ENCODE data around the gene CLK2. TPM values are rescaled to one million over a fixed set of nuclear protein-coding genes. Genes with fewer than 3 reads are reported as not detected.

The CLK2 gene
- total and polyA plus RNA-seq, 9 of the 15 experiments (the other 6 are each of a cell fraction or from before 2014, with no cell fraction given), result 13.5 to 81.4 (median 39.6) TPM

- Histone ChIP-seq H3K9me3 (replicated peaks; ENCODE audit: control insufficient read depth, insufficient read depth, low read depth, low read length) (no peaks in the 10 kb centered on the region), H2AFZ (ENCODE audit: low read depth, low read length) (no peak overlapping the region), H3K4me2 (ENCODE audit: insufficient read depth, low read length) (no peak overlapping the region), H3K36me3 (ENCODE audit: control insufficient read depth, insufficient read depth, low read length) (peaks cover 51% of the 10 kb centered on the region), H3K9me1 (ENCODE audit: control insufficient read depth, insufficient read depth, low read length) (no peaks in the 10 kb centered on the region), H3K9ac (ENCODE audit: insufficient read depth in 1 of 2, low read depth in 2 of 2, low read length in 2 of 2) (no peak overlapping the region), H3K4me1 (replicated peaks in 1 of 2; ENCODE audit: control insufficient read depth in 2 of 2, insufficient read depth in 2 of 2, low read length in 2 of 2) (peaks cover 11 to 43% of the 10 kb centered on the region in 2 experiments; a peak in 4 of 5 replicates), H4K20me1 (replicated peaks; ENCODE audit: control insufficient read depth, insufficient read depth, low read length) (no peaks in the 10 kb centered on the region), H3K4me3 (no peak overlapping the region), H3K27ac (ENCODE audit: extremely low read depth, low read depth, low read length) (no peak overlapping the region; the same call in 2 of the 3 replicates), H3K27me3 (ENCODE audit: control insufficient read depth in 2 of 2, insufficient read depth in 2 of 2, low read length in 2 of 2) (no peaks in the 10 kb centered on the region), H3K79me2 (ENCODE audit: control insufficient read depth, insufficient read depth, low read length) (peaks cover 29% of the 10 kb centered on the region)
- 96% methylated on average over 6 of the region's 7 CpGs for WGBS (ENCODE audit: insufficient coverage, low coverage, missing lambda C conversion rate)
- no peak for DNase-seq (ENCODE audit: extremely low read depth in 1 of 4, low spot score in 3 of 4)
- no TSS peak for BruUV-seq (replicated peaks)
- no peak for FAIRE-seq
- POLR2A ChIA-PET, result interaction anchor here (0.9 to 1.8 kb wide), 2 partner anchors 12 to 18 kb away, joined by 3 to 8 read pairs; partner anchors contain the start of gene FDPS
- no peak for ATAC-seq
- TF ChIP-seq CHD1 (IDR thresholded peaks at IDR 0.05; ENCODE audit: low read length) (no peak), TRIM24 (IDR thresholded peaks at IDR 0.05) (no peak)
- intact Hi-C loops (cut with micrococcal nuclease), result no loop called here
- CTCF ChIA-PET (ENCODE audit: low intra/inter-chr PET ratio), result no interaction called here
- in situ Hi-C loops (cut with MboI), result no loop called here
These were observed 22.6 kb upstream of the CLK2 start for GRCh38 chr1:155295942-155296267.

GRCh38 chr1:155295183-155295941 lies 22.1 kb upstream of the CLK2 start:
- Histone ChIP-seq H3K4me3 (no peak overlapping the region), H3K79me2 (ENCODE audit: control insufficient read depth, insufficient read depth, low read length) (peaks cover 24% of the 10 kb centered on the region), H3K27ac (ENCODE audit: extremely low read depth, low read depth, low read length) (no peak overlapping the region), H3K9me3 (replicated peaks; ENCODE audit: control insufficient read depth, insufficient read depth, low read depth, low read length) (no peaks in the 10 kb centered on the region), H3K4me1 (replicated peaks in 1 of 2; ENCODE audit: control insufficient read depth in 2 of 2, insufficient read depth in 2 of 2, low read length in 2 of 2) (peaks cover 8 to 39% of the 10 kb centered on the region in 2 experiments; a peak in 4 of 5 replicates), H3K36me3 (ENCODE audit: control insufficient read depth, insufficient read depth, low read length) (peaks cover 53% of the 10 kb centered on the region), H4K20me1 (replicated peaks; ENCODE audit: control insufficient read depth, insufficient read depth, low read length) (no peaks in the 10 kb centered on the region), H3K9me1 (ENCODE audit: control insufficient read depth, insufficient read depth, low read length) (no peaks in the 10 kb centered on the region), H2AFZ (ENCODE audit: low read depth, low read length) (no peak overlapping the region), H3K27me3 (ENCODE audit: control insufficient read depth in 2 of 2, insufficient read depth in 2 of 2, low read length in 2 of 2) (no peaks in the 10 kb centered on the region), H3K4me2 (ENCODE audit: insufficient read depth, low read length) (no peak overlapping the region), H3K9ac (ENCODE audit: insufficient read depth in 1 of 2, low read depth in 2 of 2, low read length in 2 of 2) (no peak overlapping the region)
- in situ Hi-C loops (cut with MboI), result no loop called here
- no peak for FAIRE-seq
- no peak for ATAC-seq
- intact Hi-C loops (cut with micrococcal nuclease), result no loop called here
- POLR2A ChIA-PET, result interaction anchor here (0.9 to 1.8 kb wide), 2 partner anchors 13 to 17 kb away, joined by 3 to 8 read pairs; partner anchors contain the start of gene FDPS
- WGBS (ENCODE audit: insufficient coverage, low coverage, missing lambda C conversion rate), result 92% methylated on average over 32 of the region's 47 CpGs
- peak; percentile 6; the same call in 1 of the 2 replicates for TF ChIP-seq POLR2G (IDR thresholded peaks at IDR 0.05; ENCODE audit: low read depth, low read length)
- no peak for TF ChIP-seq POLR2AphosphoS2 (IDR thresholded peaks at IDR 0.05; ENCODE audit: low read length)
- TF ChIP-seq ZBTB1 (CRISPR knock-in tag; IDR thresholded peaks at IDR 0.05; ENCODE audit: borderline replicate concordance, low read depth), result no peak
- no peak for DNase-seq (ENCODE audit: extremely low read depth in 1 of 4, low spot score in 3 of 4)
- CTCF ChIA-PET (ENCODE audit: low intra/inter-chr PET ratio), result no interaction called here
- BruUV-seq (replicated peaks), result no TSS peak
